Keratinocyte (primary cell): ENCODE data around the gene CHI3L2. TPM values are rescaled to one million over a fixed set of nuclear protein-coding genes. Genes with fewer than 3 reads are reported as not detected.
A peak's percentile ranks its signal among the peaks of the same experiment; 100 is the strongest.

Experiments used
- DNase-seq: peaks from one replicate; pipeline ENCODE4 v3.0.0-alpha.2; 2011; ENCODE audit warnings: low read depth, missing footprints, low spot score
- FAIRE-seq: peaks from 2 replicates; lab custom pipeline; 2011; peaks lifted over from hg19 to GRCh38; lab: Jason Lieb, UNC
- H2AFZ ChIP-seq: 2 replicates; pipeline ENCODE4 v1.6.0; 2012; ENCODE audit warnings: low read length, control low read depth, inconsistent platforms; ENCODE audit not compliant: control insufficient read depth
- H3K27ac ChIP-seq: 2 replicates; pipeline ENCODE4 v1.5.1; 2011; ENCODE audit warnings: low read length; ENCODE audit not compliant: control insufficient read depth, insufficient read depth
- H3K27me3 ChIP-seq: 3 replicates; pipeline ENCODE4 v1.6.0; 2011; ENCODE audit warnings: low read length; ENCODE audit not compliant: control insufficient read depth, insufficient read depth; ENCODE audit errors: extremely low read depth
- H3K36me3 ChIP-seq, 2 experiments: 2 replicates in 1 of 2; 3 replicates in 1 of 2; pipeline ENCODE4 v1.5.1; 2011; ENCODE audit warnings: low read length in 2 of 2, mild to moderate bottlenecking in 1 of 2; ENCODE audit not compliant: control insufficient read depth in 2 of 2, insufficient read depth in 2 of 2; ENCODE audit errors: extremely low read depth in 1 of 2
- H3K4me1 ChIP-seq: 3 replicates; pipeline ENCODE4 v1.5.1; 2011; ENCODE audit warnings: low read length; ENCODE audit not compliant: control insufficient read depth, insufficient read depth; ENCODE audit errors: extremely low read depth
- H3K4me2 ChIP-seq: 3 replicates; pipeline ENCODE4 v1.6.0; 2011; ENCODE audit warnings: low read depth, low read length; ENCODE audit not compliant: control insufficient read depth, insufficient read depth; ENCODE audit errors: extremely low read depth
- H3K4me3 ChIP-seq, 3 experiments: fragments of 200-600 bp in 1 of 3; sonication (generic) in 1 of 3; 2 replicates in 2 of 3; 3 replicates in 1 of 3; pipeline ENCODE4 v1.5.1; 2011 to 2016; ENCODE audit warnings: low read length in 3 of 3, mild to moderate bottlenecking in 3 of 3, control low read depth in 2 of 3, inconsistent platforms in 1 of 3, low read depth in 1 of 3, mixed read lengths in 1 of 3, mixed run types in 1 of 3, moderate library complexity in 1 of 3; ENCODE audit not compliant: control insufficient read depth in 2 of 3, insufficient read depth in 2 of 3; ENCODE audit errors: extremely low read depth in 1 of 3
- H3K79me2 ChIP-seq: 2 replicates; pipeline ENCODE4 v1.6.0; 2012; ENCODE audit warnings: low read length; ENCODE audit not compliant: control insufficient read depth, insufficient read depth
- H3K9ac ChIP-seq: 3 replicates; pipeline ENCODE4 v1.6.0; 2011; ENCODE audit warnings: low read length; ENCODE audit not compliant: control insufficient read depth, insufficient read depth; ENCODE audit errors: extremely low read depth
- H3K9me1 ChIP-seq: 3 replicates; pipeline ENCODE4 v1.6.0; 2011; ENCODE audit warnings: low read length; ENCODE audit not compliant: control insufficient read depth, insufficient read depth; ENCODE audit errors: extremely low read depth
- H3K9me3 ChIP-seq: 2 replicates; pipeline ENCODE4 v1.5.1; 2012; ENCODE audit warnings: low read depth, low read length; ENCODE audit not compliant: control insufficient read depth
- H4K20me1 ChIP-seq: 3 replicates; pipeline ENCODE4 v1.6.0; 2011; ENCODE audit warnings: low read length; ENCODE audit not compliant: control insufficient read depth, insufficient read depth; ENCODE audit errors: extremely low read depth
- EZH2 ChIP-seq: IDR thresholded peaks from one replicate; pipeline ENCODE4 v1.6.1; 2012; ENCODE audit warnings: inconsistent platforms, mild to moderate bottlenecking, low read length, moderate library complexity
- dilution Hi-C: fragments of 300-500 bp; cut with MboI; formaldehyde crosslinking; loops from one replicate; pipeline ENCODE4 v1.7.0; 2020; ENCODE audit warnings: low sequenced_read_pairs; ENCODE audit not compliant: extremely low pct_ligation_motif_present
- polyA plus RNA-seq, 5 experiments: library from polyadenylated mRNA; depleted of rRNA in 3 of 5; stranded (reverse) in 3 of 5; stranded (forward) in 1 of 5; unstranded in 1 of 5; fragments of >200 nt; gene quantifications; 1 replicate in 1 of 5; 2 replicates in 3 of 5; 3 replicates in 1 of 5; pipeline versions ENCODE4 v1.2.1 to v1.2.3, GENCODE V29; 2011 to 2012; ENCODE audit warnings: missing spikeins in 2 of 5, low read depth in 1 of 5, low replicate concordance in 1 of 5
- TF ChIP-seq, protein P1 (sequence below), 3 experiments: IDR thresholded peaks in 1 of 3; conservative IDR thresholded peaks in 1 of 3; optimal IDR thresholded peaks in 1 of 3; 2 replicates in 2 of 3; 3 replicates in 1 of 3; pipeline versions ENCODE3 to v1.5.1; 2011; ENCODE audit warnings: low read length in 3 of 3, mild to moderate bottlenecking in 3 of 3, moderate library complexity in 2 of 3, control low read depth in 1 of 3, inconsistent platforms in 1 of 3; ENCODE audit not compliant: insufficient read depth in 2 of 3; ENCODE audit errors: extremely low read depth in 1 of 3

CHI3L2 gene
- polyA plus RNA-seq, 1 donor (not counting 4 experiments of a cell fraction or from before 2014, with no cell fraction given) = 2.5 TPM

DNA sequence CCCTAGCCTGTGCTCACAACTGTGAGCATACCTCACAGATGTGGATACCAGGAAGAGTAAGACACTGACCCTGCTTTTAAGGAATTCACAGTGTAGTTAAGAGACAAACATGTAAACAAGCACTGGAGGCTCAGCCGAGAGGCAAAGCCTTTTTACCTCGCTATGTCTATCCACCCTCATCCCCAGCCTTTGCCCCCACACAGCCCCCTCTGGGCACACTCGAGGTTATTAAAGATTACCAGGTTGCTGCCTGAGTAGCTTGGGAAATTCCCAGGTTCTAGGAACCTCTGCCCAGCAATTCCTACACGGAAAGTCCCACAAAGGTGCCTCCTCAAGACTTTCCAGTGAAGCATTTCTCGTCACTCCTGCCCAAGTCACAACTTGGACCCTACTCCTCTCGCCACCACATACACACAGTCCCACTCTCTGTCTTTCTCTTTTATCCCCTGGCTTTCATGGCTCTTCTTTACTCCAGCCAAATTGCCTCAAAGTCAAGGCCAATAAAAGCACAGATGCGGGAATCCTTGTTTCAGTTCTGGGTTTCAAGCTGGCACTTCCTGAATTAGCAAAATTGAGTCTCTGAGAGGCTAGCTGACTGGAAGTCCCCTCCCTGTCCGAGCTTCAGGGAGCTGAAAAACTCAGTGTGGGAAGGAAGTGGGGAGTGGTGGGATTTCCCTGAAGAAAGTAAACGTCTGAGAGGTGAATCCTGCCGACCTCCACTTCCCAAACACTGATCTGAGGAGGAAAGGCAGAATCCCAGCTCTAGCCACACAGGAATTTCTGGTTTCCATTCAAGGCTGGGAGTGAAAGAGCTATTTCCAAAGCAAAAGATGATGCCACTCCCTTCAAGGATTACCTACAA, 34.6 kb upstream of the CHI3L2 start:
- no peaks in the 10 kb centered on the region for H4K20me1 ChIP-seq
- H2AFZ ChIP-seq = peak overlapping the region; percentile 82
- DNase-seq (no peak), FAIRE-seq (peak; percentile 46)
- peak overlapping the region; percentile 64 for H3K27ac ChIP-seq
- H3K4me1 ChIP-seq = peaks cover 41% of the 10 kb centered on the region
- peak overlapping the region; percentile 42 for H3K9ac ChIP-seq
- H3K27me3 ChIP-seq = no peaks in the 10 kb centered on the region
- no peaks in the 10 kb centered on the region for H3K9me3 ChIP-seq
- peaks cover 7 to 8% of the 10 kb centered on the region in 2 experiments for H3K36me3 ChIP-seq
- dilution Hi-C loops = no loop called here
- H3K4me2 ChIP-seq = peak overlapping the region; percentile 75
- peak overlapping the region in 1 of 3 experiments; percentile 2 for H3K4me3 ChIP-seq
- H3K79me2 ChIP-seq = no peaks in the 10 kb centered on the region
- TF ChIP-seq, protein P1, sequence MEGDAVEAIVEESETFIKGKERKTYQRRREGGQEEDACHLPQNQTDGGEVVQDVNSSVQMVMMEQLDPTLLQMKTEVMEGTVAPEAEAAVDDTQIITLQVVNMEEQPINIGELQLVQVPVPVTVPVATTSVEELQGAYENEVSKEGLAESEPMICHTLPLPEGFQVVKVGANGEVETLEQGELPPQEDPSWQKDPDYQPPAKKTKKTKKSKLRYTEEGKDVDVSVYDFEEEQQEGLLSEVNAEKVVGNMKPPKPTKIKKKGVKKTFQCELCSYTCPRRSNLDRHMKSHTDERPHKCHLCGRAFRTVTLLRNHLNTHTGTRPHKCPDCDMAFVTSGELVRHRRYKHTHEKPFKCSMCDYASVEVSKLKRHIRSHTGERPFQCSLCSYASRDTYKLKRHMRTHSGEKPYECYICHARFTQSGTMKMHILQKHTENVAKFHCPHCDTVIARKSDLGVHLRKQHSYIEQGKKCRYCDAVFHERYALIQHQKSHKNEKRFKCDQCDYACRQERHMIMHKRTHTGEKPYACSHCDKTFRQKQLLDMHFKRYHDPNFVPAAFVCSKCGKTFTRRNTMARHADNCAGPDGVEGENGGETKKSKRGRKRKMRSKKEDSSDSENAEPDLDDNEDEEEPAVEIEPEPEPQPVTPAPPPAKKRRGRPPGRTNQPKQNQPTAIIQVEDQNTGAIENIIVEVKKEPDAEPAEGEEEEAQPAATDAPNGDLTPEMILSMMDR (optimal IDR thresholded peaks at IDR 0.05 in 1 of 3, IDR thresholded peaks at IDR 0.05 in 1 of 3, conservative IDR thresholded peaks at IDR 0.05 in 1 of 3; ENCODE audit: extremely low read depth in 1 of 3, insufficient read depth in 2 of 3, low read length in 3 of 3) = no peak
- TF ChIP-seq EZH2 = no peak
- no peaks in the 10 kb centered on the region for H3K9me1 ChIP-seq

DNA sequence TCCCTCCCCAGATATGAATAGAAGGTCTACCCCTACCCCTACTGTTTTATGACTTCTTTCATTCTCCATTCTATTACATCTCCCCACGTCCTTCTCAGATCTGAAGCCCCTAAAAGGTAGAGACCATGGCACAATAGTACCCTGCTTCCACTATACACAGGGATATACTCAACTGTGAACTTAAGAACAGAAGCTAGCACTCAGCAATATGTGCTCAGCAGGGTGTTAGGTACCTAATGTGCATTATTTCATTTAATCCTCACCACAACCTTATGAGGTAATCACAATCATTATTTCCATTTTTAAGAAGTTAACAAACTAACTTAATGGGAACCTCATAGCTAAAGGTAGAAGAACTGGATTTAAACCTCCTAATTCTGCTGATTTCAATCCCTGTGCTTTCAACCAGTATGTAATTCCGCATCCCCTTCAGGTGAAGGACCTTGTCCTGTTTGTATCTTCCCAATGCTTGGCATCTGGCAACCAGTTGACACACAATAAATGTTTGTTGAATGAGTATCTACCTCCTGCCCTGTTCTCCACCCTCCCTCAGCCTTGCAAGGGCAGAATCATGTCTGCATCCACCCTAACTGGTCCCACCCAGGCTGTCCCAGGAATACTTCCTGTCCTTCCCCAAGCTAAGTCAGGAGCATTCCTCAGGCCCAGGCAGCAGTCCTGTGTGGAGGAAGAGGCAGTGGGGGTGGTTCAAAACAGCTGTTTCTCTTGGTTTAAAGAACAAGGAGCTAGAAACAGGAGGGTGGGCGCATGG, 33.6 kb upstream of the CHI3L2 start:
- Histone ChIP-seq H3K4me2 (peak overlapping the region; percentile 75), H3K9me3 (no peaks in the 10 kb centered on the region), H2AFZ (no peak overlapping the region), H3K27ac (peak overlapping the region; percentile 64), H3K9me1 (no peaks in the 10 kb centered on the region), H3K9ac (no peak overlapping the region), H3K79me2 (no peaks in the 10 kb centered on the region), H4K20me1 (no peaks in the 10 kb centered on the region), H3K27me3 (no peaks in the 10 kb centered on the region), H3K4me3 (no peak overlapping the region), H3K4me1 (peaks cover 41% of the 10 kb centered on the region), H3K36me3 (peaks cover 2 to 3% of the 10 kb centered on the region in 2 experiments)
- FAIRE-seq = peak; percentile 23
- dilution Hi-C loops = no loop called here
- TF ChIP-seq EZH2 = no peak
- TF ChIP-seq, protein P1 (optimal IDR thresholded peaks at IDR 0.05 in 1 of 3, IDR thresholded peaks at IDR 0.05 in 1 of 3, conservative IDR thresholded peaks at IDR 0.05 in 1 of 3; ENCODE audit: extremely low read depth in 1 of 3, insufficient read depth in 2 of 3, low read length in 3 of 3) = no peak
- no peak for DNase-seq
